NCI-H748 (cell line): ENCODE results near the gene SLC17A9.
"Not testable (repeated sequence)": the region's sequence is repeated elsewhere in the genome, so short reads cannot be mapped to it uniquely, and the experiment has no call there.

Source experiments
- DNase-seq: peaks from one replicate; lab custom pipeline; 2025; ENCODE audit not compliant: unreplicated experiment; lab: John Stamatoyannopoulos, UW

SLC17A9 gene

GRCh38 chr20:62918831-62919230 lies 33.7 kb upstream of the SLC17A9 start:
- no peak for DNase-seq

- no peak for DNase-seq
These were observed 32.4 kb upstream of the SLC17A9 start for GRCh38 chr20:62920039-62920645.

- peak; percentile 50 for DNase-seq
These were observed 31.3 kb upstream of the SLC17A9 start for GRCh38 chr20:62921119-62921687.

- no peak for DNase-seq
These were observed 30.0 kb upstream of the SLC17A9 start for GRCh38 chr20:62922451-62922921.

- not testable (repeated sequence) for DNase-seq
These were observed 29.3 kb upstream of the SLC17A9 start for GRCh38 chr20:62923059-62923668.

GRCh38 chr20:62923669-62924441 lies 28.7 kb upstream of the SLC17A9 start:
- DNase-seq, result no peak

- peak; percentile 46 for DNase-seq
These were observed 27.9 kb upstream of the SLC17A9 start for GRCh38 chr20:62924442-62925075.

- no peak for DNase-seq
These were observed 27.5 kb upstream of the SLC17A9 start for GRCh38 chr20:62925076-62925419.

- peak; percentile 18 for DNase-seq
These were observed 26.9 kb upstream of the SLC17A9 start for GRCh38 chr20:62925420-62926228.

GRCh38 chr20:62926229-62927127 lies 26.0 kb upstream of the SLC17A9 start, which contains the start of gene DIDO1:
Gene DIDO1, minus strand, starts transcription at chr20:62926505.
- peak; percentile 88 for DNase-seq

GRCh38 chr20:62927128-62927705 lies 25.3 kb upstream of the SLC17A9 start:
- DNase-seq, result no peak

GRCh38 chr20:62928246-62928939 lies 24.1 kb upstream of the SLC17A9 start:
- DNase-seq, result no peak

GRCh38 chr20:62929051-62929538 lies 23.4 kb upstream of the SLC17A9 start:
- no peak for DNase-seq

- DNase-seq, result no peak
These were observed 21.0 kb upstream of the SLC17A9 start for GRCh38 chr20:62931464-62931863.

- DNase-seq, result no peak
These were observed 18.5 kb upstream of the SLC17A9 start for GRCh38 chr20:62933966-62934365.

- DNase-seq, result no peak
These were observed 17.1 kb upstream of the SLC17A9 start for GRCh38 chr20:62935204-62935967.

GRCh38 chr20:62935968-62936585 lies 16.4 kb upstream of the SLC17A9 start:
- DNase-seq, result no peak
